GM21360 (cell line): ENCODE data around the gene TIMM13.
"Not testable (repeated sequence)": the region's sequence is repeated elsewhere in the genome, so short reads cannot be mapped to it uniquely, and the experiment has no call there.

Experiments
- ATAC-seq: cut with Tn5 transposase; IDR thresholded peaks from one replicate; pipeline ENCODE4 v1.9.1; 2021; ENCODE audit warnings: mild to moderate bottlenecking, moderate library complexity; ENCODE audit not compliant: unreplicated experiment

The TIMM13 gene

DNA sequence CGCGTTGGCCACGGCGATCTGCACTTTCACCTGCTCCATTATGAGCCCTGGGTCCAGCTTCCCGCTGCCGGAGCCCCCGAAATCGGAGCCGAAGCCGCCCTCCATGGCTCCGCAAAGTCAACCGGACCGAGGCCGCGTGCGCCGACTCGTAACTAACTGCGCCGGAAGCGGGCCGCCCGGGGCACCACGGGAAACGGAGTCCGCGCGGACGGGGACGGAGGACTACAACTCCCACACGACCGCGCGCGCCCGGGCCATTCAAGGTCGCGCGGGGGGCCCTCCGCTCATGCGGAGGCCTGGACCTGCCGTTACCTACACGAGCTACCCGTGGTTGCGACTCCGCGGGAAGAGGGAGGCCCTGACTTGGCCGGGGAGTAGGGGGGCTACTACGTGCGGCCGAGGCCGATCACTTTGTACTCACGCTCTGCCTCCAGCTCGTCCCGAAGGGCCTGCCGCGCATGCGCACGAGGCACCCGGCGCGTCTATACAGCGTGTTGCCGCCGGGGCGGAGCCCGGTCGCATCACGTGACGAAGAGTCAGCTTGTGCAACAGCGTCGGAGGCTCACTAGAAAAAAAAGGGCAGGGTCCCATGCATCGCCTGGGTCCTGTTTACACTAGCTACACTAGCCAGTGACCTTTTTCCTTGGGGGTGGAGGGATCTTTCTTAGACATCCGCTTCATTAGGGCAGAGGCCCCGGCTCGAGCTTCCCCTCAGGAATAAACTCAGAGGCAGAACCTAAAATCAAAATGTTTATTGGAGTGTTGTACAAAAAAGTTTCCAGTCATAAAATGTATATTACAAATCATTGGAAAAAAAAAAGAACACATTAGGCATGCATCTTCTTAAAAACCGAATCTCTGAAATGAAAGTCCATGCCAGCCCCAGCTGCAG is at the start of gene TIMM13:
Gene TIMM13 (minus strand): TSS at position 158 of the 892 bp plus-strand sequence. CDS start 53 bp downstream, at position 105.
- peak; percentile 71 for ATAC-seq

DNA sequence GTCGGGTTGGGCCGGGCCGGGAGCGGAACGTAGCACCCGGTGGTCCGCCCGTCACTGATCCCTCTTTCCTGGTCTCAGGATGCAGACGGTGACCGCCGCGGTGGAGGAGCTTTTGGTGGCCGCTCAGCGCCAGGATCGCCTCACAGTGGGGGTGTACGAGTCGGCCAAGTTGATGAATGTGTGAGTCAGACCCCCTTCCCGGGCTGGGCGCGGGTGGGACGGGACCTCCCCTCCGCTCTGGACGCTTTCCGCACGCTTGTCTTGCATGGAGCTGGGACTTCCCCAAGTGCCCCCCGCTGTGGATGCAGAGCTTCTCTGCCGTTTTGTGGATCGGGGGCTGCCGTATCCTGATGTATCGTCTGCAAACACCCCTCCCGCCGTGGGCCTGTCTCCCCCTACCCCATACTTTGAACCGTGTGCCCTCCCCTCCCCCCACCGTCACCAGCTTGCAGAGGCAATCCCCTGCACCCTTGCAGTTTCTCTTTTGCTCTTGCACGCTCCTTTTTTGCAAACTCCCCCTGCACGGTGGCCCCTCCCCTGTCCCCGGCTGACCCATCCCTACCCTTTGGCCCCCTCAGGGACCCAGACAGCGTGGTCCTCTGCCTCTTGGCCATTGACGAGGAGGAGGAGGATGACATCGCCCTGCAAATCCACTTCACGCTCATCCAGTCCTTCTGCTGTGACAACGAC is 49.2 kb upstream of the TIMM13 start:
- peak; percentile 2 for ATAC-seq

DNA sequence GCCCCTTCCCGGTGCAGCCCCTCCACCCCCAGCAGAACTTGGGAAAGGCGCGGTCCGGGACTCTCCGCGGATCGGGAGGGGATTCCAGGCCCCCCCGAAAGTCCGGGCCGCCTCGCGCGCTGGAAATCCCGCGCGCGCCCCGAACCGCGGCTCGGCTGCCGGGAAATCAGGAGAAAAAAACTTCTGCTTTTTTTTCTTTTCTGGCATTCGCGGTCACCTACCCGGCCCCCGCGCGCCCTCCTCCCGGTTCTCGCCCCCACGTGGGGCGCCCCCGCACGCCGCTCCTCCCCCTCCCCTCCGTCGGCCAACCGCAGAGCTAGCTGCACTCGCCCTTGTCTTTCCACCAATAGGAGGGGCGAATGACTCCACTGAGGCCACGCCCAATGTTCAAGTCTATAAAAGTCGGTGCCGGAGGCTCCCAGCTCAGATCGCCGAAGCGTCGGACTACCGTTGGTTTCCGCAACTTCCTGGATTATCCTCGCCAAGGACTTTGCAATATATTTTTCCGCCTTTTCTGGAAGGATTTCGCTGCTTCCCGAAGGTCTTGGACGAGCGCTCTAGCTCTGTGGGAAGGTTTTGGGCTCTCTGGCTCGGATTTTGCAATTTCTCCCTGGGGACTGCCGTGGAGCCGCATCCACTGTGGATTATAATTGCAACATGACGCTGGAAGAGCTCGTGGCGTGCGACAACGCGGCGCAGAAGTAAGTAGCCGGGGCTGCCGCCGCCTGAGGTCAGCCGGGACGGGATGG is 48.5 kb upstream of the TIMM13 start, which contains the start of gene GADD45B:
Gene GADD45B (plus strand): TSS at position 426 of the 749 bp plus-strand sequence. CDS start 232 bp downstream, at position 658.
- peak; percentile 40 for ATAC-seq

DNA sequence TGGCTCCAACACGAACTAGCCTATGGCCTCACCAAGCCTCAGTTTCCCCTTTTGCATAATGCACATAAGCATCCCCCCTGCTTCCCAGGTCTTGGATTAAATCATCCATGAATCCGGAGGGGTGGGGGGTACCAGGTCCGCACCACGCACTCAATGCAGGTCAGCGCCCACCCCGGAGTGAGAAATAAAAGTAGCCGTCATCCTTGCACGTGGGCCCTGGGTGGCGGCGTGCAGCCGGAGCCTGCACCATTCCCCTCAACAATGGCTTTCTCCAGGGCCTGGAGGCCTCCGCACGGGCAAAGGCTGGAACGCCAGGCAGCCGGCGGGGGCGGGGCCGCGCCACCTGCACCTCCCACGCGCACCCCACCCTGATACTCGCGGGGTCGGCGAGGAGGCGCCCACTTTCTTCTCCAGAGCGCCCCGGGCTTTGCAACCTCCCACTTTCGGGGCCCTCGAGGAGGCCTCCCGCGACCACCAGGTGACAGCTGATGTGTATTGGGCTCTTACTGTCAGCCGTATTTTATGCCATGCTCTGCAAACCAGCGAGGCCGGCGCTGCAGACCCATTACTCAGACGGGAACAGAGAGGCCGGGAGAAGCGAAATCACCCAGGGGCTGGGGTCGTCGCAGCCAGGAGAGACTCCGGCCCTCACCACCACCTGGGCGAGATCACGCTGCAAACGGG is 47.8 kb upstream of the TIMM13 start:
- peak; percentile 7 for ATAC-seq

DNA sequence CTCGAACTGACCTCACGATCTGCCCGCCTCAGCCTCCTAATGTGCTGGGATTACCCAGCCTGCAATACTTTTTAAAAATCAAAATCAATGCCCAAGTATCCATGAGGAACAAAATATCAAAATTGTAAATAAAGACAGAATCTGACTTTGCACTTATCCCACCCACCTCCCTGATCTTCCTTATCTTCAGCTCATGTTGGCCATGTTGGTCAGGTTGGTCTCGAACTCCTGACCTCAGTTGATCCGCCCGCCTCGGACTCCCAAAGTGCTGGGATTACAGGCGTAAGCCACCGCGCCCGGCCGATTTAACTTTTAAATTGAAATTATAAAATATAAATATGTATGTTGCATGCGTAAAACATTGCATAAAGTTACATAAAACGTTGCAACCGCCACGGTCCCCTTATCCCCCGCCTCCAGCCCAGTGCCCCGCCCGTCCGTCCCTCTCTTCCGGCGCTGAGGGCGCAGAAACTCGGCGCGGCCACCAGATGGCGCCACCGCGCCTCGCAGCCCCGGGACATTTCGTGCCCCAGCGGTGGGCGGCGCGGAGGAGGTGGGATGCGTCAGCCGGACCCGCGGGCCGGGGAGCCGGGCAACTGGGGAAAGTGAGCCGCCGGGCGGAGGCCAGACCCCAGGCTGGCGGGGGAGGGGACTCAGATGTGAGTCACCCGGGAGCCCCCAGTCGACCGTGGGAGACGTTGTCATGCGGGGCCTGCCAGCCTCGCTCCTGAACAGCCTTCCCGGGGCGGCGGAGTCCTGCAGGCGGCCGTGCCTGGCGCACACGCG is 47.0 kb upstream of the TIMM13 start:
- peak; percentile 29 for ATAC-seq

DNA sequence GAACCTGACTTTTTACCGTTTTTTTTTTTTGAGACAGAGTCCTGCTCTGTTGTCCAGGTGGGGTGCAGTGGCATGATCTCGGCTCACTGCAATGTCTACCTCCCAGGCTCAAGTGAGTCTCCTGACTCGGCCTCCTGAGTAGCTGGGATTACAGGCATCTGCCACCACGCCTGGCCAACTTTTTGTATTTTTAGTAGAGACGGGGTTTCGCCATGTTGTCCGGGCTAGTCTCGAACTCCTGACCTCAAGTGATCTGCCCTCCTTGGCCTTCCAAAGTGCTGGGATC is 42.5 kb upstream of the TIMM13 start:
- not testable (repeated sequence) for ATAC-seq

DNA sequence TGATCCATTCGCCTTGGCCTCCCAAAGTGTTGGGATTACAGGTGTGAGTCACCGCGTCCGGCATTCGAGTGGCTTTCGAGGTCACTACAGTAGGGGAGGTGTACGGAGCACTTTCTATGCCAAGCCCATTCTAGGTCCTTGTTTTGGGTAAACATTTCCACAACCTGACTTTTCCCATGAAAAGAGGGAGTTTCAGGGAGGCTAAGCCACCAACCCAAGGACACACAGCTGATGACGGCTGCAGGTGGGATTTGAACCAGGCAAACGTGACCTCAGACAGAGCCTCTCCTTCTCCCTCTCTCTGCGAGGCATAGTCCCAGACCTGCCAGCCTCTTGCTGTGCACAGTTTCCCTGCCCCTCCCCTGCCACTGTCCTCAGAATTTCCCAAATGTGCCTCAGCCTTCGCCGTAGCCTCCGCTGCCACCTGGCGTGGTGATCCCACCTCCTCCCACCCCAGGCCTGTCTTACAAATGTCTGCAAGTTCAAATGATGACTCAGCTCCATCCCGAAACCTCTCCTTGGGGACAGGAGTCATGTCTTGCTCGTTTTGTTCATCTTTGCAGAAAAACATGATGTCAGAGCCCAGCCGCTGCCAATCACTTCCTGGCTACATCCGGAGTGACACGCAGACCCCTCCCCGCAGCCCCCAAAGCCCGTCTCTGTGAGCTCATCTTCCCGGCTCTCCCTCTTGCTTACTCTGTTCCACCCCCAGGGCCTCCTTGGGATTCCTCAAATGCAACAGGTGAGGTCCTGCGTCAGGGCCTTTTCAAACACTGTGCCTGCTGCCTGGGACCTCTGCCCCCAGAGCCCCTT is 41.9 kb upstream of the TIMM13 start:
- ATAC-seq: no peak

DNA sequence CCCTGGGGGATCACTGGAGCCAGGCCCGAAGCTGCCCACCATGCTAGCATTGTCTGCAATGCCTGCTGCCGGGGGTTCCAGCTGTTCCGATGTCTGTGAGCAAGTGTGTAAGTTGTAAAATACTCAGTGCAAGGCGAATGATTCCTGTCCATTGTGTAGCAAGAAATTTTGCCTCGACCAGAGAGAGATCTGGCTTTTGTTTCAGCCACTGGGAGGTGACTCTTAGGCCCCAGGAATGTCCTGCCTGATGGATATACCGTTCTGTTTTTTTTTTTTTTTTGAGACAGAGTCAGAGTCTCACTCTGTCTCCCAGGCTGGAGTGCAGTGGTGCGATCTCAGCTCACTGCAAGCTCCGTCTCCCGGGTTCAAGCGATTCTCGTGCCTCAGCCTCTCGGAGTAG is 41.2 kb upstream of the TIMM13 start:
- no peak for ATAC-seq

DNA sequence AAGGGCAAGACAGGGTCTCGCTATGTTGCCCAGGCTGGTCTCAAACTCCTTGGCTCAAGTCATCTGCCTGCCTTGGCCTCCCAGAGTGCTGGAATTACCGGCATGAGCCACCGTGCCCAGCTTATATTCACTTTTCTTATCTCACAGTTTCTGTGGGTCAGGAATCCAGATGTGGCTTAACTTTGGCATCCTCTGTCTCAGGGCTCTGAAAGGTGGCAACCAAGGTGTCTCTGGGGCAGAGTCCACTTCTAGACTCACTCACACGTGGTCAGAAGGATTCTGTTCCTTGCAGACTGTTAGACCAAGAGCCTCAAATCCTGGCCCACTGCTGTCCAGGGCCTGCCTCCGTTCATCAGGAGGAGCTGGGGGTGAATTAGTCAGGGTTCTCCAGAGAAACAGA is 37.0 kb upstream of the TIMM13 start:
- no peak for ATAC-seq

DNA sequence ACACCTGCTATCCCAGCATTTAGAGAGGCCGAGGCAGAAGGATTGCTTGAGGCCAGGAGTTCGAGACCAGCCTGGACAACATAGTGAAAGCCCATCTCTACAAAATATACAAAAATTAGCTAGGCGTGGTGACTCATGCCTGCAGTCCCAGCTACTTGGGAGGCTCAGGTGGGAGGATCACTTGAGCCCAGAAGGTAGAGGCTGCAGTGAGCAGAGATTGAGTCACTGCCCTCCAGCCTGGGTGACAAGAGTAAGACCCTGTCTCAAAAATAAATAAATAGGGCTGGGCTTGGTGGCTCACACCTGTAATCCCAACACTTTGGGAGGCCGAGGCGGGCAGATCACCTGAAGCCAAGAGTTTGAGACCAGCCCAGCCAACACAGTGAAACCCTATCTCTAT is 36.3 kb upstream of the TIMM13 start:
- ATAC-seq: not testable (repeated sequence)

DNA sequence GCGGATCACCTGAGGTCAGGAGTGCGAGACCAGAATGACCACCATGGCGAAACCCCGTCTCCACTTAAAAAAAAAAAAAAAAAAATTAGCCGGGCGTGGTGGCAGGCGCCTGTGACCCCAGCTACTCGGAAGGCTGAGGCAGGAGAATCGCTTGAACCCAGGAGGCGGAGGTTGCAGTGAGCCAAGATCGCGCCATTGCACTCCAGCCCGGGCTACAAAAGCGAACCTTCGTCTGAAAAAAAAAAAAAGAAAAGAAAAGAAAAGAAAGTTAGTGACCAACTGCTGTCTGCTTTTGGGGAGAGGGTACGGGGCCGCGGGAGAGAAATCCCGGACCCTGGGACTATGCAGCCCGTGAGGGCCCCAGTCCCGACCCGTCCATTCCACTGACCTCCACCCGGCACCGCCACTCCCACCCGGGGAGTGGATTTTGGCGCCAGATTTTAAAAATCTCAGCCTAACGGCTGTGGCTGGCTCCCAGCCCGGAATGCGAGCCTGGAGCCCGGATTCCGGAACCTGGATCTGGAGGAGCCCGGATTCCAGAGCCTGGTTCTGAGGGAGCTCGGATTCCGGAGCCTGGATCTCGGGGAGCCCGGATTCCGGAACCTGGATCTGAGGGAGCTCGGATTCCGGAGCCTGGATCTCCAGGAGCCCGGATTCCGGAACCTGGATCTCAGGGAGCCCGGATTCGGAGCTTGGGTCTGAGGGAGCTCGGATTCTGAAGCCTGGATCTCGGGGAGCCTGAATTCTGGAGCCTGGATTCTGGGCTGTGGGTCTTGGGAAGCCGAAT is 35.4 kb upstream of the TIMM13 start:
- ATAC-seq: no peak

DNA sequence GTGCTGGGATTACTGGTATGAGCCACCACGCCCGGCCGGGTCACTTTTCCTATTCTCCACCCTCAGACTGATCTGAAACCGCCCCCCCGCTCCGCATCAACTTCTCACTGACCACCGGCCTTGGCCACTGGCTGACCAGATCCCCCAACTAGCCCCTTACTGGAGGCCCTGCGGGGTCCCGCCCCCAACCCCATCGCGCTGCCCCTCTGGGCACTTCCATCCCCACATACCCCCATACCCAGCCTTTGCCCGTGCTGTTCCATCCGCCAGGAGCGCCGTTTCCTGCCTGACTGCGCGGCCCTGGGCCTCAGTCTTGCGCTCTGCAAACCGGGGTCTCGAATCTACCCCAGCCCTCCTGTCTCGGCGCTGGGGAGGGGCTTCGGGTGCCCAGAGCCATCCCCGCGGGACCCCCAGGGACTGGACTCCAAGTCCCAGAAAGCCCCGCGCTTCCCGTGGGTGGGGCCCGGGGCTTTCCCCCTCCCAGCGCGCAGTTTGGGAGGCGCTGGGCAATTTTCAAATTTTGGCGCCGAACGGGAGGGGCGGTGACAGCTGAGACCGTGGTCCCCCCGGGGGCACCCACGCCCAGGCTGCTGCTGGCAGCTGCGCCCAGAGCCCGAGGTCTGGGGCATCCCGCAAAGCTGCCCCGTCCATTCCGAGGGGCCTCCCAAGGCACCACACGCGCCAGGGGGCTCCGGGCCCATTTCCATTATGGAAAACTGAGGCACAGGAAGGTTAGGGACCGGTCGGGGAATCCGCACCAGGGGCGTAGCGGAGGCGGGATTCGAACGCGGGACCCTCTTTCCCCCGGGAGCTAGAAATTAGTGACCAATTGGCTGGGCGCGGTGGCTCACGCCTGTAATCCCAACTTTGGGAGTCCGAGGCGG is 34.6 kb upstream of the TIMM13 start:
- ATAC-seq: peak; percentile 54

DNA sequence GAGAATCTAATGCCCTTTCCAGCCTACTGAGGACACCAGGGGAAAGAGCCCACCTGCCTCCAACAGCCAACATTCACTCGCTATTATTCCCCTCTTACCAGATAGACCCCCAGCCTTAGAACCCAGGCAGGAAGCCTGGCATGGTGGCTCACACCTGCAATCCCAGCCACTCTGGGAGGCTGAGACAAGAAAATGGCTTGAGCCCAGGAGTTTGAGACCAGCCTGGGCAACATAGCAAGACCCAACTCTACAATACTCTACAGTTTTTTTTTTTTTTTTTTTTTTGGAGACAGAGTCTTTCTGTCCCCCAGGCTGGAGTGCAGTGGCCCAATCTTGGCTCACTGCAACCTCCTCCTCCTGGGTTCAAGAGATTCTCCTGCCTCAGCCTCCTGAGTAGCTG is 32.9 kb upstream of the TIMM13 start:
- no peak for ATAC-seq

DNA sequence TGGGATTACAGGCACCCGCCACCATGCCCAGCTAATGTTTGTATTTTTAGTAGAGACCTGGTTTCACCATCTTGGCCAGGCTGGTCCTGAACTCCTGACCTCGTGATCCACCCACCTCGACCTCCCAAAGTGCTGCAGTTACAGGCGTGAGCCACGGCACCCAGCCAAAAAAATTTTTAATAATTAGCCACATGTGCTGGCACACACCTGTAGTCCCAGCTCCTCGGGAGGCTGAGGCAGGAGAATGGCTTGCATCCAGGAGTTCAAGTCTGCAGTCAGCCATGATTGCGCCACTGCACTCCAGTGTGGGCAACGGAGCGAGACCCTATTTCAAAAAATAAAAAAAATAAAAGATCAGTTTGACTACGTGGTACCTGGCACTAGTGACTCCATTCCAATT is 31.4 kb upstream of the TIMM13 start:
- ATAC-seq: not testable (repeated sequence)

DNA sequence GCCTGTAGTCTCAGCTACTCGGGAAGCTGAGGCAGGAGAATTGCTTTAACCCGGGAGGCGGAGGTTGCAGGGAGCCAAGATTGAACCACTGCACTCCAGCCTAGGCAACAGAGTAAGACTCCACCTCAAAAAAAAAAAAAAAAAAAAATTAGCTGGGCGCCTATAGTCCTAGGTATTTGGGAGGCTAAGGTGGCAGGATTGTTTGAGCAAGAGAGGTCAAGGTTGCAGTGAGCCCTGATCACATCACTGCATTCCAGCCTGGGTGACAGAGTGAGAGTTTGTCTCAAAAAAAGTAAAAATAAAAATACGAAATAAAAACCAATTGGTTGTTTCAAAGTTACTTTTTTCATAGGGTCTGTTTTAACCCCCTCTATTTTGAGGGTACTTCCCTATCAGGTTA is 30.7 kb upstream of the TIMM13 start:
- ATAC-seq: no peak

DNA sequence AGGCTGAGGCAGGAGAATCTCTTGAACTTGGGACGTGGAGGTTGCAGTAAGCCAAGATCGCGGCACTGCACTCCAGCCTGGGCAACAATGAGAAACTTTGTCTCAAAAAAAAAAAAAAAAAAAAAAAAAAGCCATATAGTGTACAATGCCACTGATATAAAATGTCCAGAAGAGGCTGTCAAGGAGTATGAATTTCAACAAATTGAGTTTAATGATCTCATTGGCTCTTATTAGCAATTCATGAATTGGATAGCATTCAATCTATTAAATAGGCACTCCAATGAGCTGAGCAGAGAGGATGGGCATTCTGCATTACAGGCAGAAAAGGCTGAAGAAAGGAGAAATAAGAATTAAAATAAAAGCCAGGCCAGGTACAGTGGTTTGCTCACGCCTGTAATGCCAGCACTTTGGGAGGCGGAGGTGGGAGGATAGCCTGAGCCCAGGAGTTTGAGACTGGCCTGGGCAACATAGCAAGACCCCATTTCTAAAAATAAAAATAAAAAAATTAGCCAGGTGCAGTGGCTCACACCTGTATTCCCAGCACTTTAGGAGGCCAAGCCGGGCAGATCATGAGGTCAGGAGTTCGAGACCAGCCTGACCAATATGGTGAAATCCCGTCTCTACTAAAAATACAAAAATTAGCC is 30.1 kb upstream of the TIMM13 start:
- no peak for ATAC-seq
